ENCODE results near the gene PSEN2.

- TF ChIP-seq CTCF (IDR thresholded peaks at IDR 0.05; ENCODE audit: extremely low read depth in 1 of 2, insufficient read depth in 1 of 2, low read depth in 1 of 2, low read length in 2 of 2) (no peak), POLR2A (IDR thresholded peaks at IDR 0.05; ENCODE audit: low read depth, low read length) (no peak), EZH2 (IDR thresholded peaks at IDR 0.05; ENCODE audit: borderline replicate concordance, low read depth, low read length, severe bottlenecking) (no peak), POLR2AphosphoS5 (IDR thresholded peaks at IDR 0.05; ENCODE audit: insufficient read depth, low read depth, low read length) (no peak)
These were observed 2.0 kb downstream of the PSEN2 start for GRCh38 chr1:226872437-226872836.
